Measurements from ENCODE around the gene RAB26.
"Not testable (repeated sequence)": the region's sequence is repeated elsewhere in the genome, so short reads cannot be mapped to it uniquely, and the experiment has no call there.

RAB26 gene

DNA sequence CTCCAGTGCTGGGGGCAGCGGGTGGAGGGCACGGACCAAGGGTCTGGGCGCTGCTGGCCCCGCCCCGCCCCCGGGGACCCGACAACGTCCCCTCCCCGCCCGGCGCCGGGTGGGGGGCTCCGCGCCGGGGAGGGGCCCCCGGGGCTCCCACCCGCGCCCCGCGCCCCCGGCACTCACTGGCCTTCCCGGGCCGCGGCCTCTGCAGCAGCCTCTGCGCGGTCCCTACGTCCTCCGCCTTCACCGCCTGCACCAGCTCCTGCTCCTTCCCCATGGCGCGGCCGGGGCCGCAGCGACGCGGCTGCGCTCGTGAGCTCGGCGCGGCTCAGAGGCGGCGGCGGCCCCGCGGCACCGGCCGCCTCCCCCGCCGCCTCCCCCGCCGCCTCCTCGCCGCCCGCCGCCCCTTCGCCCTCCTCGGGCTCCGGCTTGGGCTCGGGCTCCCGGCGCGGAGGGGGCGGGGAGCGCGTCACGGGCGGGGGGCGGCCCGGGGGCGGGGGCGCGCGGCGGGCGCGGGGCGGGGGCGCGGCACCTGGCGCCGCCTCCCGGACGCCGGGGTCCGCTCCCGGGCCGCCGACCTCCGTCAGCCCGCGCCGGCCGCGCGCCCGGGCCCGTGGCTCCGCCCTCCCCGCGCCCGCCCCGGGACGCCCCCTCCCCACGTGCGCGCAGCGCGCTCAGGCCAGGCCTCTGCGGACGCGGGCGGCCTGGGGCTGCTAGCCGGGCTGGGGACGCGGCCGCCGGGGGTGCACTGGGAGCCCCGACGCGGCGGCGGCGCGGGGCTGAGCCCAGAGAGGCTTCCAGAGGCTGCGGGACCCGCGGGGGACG is 47.9 kb downstream of the RAB26 start, which contains the start of gene CASKIN1:
Gene CASKIN1, minus strand, starts transcription at position 444 of the 819 bp plus-strand sequence. Its CDS starts 173 bp downstream, at position 271.
- DNase-seq (ENCODE audit: low spot score) = peak; percentile 81

- DNase-seq (ENCODE audit: low spot score) = no peak
Measured at GRCh38 chr16:2196981-2197511, 48.6 kb downstream of the RAB26 start.

- no peak for DNase-seq (ENCODE audit: low spot score)
Measured at GRCh38 chr16:2197765-2198164, 49.3 kb downstream of the RAB26 start.

DNA sequence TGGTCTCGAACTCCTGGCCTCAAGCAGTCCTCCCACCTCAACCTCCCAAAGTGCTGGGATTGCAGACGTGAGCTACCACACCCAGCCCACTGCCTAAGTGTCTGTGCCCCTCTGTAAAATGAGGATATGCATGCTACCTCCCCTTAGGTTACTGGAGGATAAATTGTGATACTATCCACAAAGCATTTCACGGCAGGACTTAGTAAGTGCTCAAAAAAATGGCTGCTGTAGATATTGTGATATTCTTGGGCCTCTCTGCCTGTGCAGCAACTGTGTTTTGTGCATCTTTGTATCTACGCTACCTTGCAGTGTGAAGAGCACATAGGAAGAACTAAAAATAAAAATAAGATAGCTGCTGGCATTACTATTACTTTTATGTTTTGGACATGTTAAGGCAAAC is 49.9 kb downstream of the RAB26 start:
- DNase-seq (ENCODE audit: low spot score) = no peak

DNA sequence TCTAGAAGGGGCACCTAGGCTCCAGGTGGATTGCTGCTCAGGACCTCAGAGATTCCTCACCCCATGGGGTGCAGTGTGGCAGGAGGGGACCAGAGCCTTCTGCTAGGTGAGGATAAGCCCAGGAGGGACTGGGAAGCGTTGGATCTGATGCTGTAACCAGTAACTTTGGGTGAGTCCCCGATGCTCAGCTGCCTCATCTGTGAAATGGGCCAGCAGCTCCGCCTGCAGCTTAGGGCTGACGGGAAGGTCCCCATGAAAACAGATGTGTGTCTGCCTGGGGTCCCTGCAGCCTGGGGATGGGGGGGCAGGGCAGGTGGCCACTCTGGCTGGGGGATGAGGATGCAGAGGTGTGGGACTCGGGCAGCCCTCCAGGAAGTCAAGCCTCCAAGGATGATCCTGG is 50.7 kb downstream of the RAB26 start:
- DNase-seq (ENCODE audit: low spot score) = no peak

DNA sequence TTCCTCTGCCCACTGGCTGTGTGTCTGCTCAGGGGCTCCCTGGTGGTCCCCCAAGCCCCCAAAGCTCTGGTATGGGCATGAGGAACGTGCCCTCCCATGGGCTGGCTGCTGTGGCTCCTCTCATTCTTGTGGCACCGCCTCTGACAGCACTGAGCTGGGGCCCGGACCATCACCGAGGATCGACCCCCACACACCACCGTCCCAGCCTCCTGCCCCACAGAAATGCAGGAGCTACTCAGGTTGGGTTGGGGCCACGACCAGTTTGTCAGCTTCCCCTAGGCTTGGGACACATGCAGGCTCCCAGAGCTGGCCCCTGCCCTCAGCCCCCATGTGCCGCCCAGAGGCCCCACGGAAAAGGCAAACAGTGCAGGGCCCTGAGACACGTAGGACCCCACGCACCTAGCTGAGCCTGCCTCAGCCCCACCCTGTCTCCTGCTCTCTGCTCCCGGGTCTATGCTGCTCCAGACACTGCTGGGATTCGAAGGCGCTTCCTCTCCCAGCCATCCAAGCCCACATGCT is 51.3 kb downstream of the RAB26 start:
- no peak for DNase-seq (ENCODE audit: low spot score)

- no peak for DNase-seq (ENCODE audit: low spot score)
Measured at GRCh38 chr16:2200313-2200712, 51.9 kb downstream of the RAB26 start.

DNA sequence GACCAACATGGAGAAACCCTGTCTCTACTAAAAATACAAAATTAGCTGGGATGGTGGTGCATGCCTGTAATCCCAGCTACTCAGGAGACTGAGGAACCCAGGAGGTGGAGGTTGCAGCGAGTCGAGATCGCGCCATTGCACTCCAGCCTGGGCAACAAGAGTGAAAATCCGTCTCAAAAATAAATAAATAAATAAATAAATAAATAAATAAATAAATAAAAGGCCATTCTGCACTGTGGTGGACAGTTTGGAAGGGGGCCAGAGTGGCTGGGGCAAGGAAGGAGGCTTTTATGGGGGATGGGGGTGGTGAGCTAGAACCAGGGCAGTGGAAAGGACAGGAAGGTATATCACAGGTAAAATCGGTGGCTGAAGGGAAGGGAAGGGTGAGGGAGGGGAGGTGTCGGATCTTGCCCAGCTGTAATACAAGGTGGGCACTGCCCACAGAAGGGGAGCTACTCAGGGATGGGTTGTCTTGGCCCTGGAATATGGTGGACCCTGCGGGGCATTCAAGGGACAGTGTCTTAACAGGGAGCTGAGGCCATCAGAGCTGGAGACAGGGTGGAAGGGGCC is 54.8 kb downstream of the RAB26 start:
- DNase-seq (ENCODE audit: low spot score) = not testable (repeated sequence)

All from iPS-NIHi11 (cell line).